DMS 273 (cell line): ENCODE measurements around the gene PRR7.

Experiments used
- DNase-seq: peaks from one replicate; lab custom pipeline; 2025; ENCODE audit not compliant: unreplicated experiment; lab: John Stamatoyannopoulos, UW

The PRR7 gene

DNA sequence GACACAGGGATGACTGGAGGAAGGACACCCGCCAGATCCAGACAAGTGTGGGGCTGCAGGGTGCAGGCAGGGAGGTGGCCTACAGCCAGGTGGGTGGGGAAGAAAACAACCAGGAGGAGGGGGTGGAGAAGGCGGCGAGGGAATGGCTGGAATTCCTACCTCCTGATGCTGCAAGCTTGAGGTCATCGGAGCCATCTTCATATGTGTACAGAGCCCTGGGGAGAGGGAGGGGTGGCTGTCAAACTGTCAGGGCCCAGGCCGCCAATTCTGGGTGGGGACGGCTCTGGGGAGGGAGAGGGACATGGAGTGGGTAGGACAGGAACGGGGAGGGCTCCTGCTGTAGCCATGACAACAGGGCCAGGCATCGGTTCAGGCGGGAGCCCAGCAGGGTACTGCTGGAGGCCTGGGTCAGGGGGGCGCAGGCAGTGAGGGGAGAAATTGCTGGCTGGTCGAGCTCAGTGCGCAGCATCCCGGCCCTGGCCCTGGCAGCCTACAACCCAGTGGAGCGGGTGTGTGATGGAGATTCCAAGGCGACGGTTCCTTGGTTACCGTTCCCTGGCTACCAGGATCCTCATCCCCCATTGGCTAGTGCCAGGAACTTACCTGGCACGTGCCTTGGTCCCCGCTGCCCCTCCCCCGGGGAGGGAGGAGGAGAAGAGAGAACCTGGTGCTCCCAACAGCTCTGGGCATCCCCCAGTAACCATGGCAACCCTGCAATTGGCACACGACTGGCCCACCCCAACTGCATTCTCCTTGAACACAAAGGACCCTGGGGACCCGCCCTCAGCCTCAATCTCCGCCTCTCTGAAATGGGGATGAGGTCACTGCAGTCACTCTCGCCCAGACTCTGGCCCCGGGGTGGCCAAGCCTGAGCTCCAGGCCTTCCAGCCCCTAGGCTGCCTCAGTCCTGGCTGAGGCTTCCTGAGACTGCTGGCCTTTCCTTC lies 22.3 kb downstream of the PRR7 start:
- no peak for DNase-seq

GRCh38 chr5:177469750-177470525 lies 23.3 kb downstream of the PRR7 start:
- DNase-seq = peak; percentile 74

- DNase-seq = no peak
These were observed 24.3 kb downstream of the PRR7 start for GRCh38 chr5:177470759-177471536.

DNA sequence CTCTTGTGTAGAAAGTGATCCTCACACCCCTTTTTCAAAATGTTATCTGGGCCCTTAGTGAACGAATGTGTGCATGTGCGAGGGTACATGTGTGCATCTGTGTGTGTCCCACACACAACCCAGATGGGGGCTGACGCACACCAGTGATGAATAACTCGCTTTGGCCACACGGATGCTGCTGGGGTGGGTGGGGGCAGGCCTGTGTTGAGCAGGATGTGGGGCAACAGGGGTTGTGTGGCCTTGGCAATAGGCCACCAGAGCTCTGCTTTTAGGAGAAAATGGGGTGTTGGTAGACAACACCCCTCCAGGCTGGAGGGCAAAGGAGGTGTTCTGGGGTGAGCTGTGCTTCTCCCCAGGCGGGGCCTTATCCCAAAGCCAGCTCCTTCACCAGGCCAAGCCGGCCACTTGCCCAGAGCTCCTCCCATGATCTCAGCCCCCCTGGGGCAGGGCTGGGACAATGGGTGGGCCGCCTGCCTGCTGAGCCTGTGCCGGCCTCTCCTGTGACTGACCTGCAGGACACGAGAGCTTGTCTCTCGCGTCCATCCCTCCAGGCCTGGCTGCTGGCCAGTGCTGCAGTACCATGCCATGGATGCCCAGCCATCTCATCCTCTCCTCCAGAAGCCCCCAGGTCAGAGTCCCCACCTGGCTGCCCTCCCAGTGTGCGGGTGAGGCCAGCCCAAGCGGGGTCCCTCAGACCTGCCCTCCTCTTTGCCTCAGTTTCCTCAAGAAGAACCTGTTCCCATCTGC lies 25.2 kb downstream of the PRR7 start:
- DNase-seq = no peak

- peak; percentile 79 for DNase-seq
These were observed 26.1 kb downstream of the PRR7 start for GRCh38 chr5:177472460-177473442.

- DNase-seq = peak; percentile 86
These were observed 26.9 kb downstream of the PRR7 start, which contains the start of gene DBN1 for GRCh38 chr5:177473443-177474001. Gene DBN1 (minus strand): TSS chr5:177473634. CDS start chr5:177473521, 113 bp downstream.

GRCh38 chr5:177474002-177474476 lies 27.4 kb downstream of the PRR7 start:
- no peak for DNase-seq

- peak; percentile 75 for DNase-seq
These were observed 28.4 kb downstream of the PRR7 start for GRCh38 chr5:177474846-177475562.

DNA sequence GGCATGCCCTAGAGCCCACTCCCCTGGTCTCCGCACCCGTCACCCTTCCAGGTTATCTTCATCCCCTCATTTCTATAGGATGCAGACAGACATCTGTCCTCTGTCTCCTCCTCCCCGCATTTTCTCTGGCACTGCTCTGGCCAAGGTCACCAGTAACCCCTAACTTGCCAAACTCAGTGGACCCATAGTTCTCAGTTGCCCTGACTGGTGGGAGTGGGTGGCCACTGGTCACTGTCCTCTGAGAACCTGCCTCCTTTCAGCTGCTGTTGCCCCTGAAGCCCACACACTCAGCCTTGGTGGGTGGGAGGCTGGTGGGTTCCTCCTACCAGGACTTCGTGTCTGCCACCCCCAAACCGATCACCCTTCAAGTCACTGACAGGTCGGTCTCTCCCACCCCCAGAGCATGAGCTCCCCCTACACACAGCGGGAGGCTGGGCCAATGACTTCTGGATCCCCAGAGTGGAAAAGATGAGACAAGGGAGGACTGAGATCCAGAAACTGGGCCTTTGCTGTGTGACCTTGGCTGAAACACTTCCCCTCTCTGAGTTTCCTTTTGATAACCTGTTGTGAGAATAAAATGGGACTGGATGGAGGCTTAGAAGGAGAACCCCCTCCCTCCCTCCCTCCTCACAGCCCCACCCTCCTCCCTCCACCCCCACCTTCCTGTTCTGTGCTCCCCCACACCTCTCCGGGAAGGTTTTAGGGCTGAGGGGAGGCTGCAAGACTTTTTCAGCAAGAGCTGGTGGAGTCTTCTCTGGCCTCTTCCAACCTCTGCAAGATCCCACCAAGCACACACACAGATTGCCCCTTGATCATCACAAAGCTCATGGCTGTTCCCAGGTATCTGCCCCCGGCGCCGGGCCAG lies 29.2 kb downstream of the PRR7 start:
- no peak for DNase-seq

DNA sequence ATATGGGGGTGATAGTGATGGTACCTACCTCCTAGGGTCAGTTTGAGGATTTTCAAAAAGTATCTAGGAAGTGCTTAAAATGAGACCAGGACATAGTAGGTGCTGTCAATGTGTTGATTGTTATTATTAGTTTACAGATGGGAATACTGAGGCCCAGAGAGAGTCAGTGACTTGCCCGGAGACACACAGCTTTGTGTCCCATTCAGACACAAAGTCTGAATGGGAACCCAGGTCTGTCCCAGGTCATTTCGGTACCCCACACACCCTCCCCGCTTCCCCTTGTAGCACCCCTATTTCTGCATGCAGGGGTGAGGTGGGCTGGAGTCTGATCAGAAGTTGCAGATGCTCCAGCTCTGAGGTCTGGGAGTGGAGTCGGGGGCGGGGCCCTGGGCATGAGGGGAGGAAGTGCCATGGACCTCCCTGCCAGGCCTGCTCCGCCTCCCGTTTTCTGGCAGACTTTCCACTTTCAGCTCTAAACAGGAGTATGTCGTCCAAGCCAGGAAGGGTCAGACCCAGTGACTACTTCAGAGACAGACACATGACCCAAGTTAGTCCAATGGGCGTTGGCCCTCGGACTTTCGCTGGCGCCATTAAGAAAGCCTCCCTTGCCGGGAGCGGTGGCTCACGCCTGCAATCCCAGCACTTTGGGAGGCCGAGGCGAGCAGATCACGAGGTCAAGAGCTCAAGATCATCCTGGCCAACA lies 30.1 kb downstream of the PRR7 start:
- DNase-seq = no peak

- no peak for DNase-seq
These were observed 31.3 kb downstream of the PRR7 start for GRCh38 chr5:177477701-177478477.

GRCh38 chr5:177478711-177479646 lies 32.4 kb downstream of the PRR7 start:
- DNase-seq = peak; percentile 68

GRCh38 chr5:177479774-177480173 lies 33.2 kb downstream of the PRR7 start:
- DNase-seq = peak; percentile 52

- no peak for DNase-seq
These were observed 35.8 kb downstream of the PRR7 start for GRCh38 chr5:177482359-177482795.

- no peak for DNase-seq
These were observed 36.4 kb downstream of the PRR7 start for GRCh38 chr5:177483042-177483441.
